ENCODE results near the gene PHLPP1.

Gene PHLPP1

GRCh38 chr18:62678847-62679485, 36.4 kb upstream of the PHLPP1 start:
- no peaks in the 10 kb centered on the region for H3K36me3 ChIP-seq (ENCODE audit: control insufficient read depth in 1 of 2, insufficient read depth in 2 of 2, low read depth in 1 of 2, low read length in 2 of 2)
- no peak for DNase-seq

GRCh38 chr18:62682371-62682770, 33.0 kb upstream of the PHLPP1 start:
- Histone ChIP-seq H2BK5ac (ENCODE audit: low read depth, low read length, poor library complexity, severe bottlenecking) (no peak overlapping the region), H2BK15ac (ENCODE audit: low read depth, poor library complexity, severe bottlenecking) (no peak overlapping the region), H3K79me1 (replicated peaks; ENCODE audit: low read length, poor library complexity, severe bottlenecking) (no peaks in the 10 kb centered on the region), H3K9me3 (ENCODE audit: control insufficient read depth, low read length) (peaks cover 15% of the 10 kb centered on the region), H3K4me1 (ENCODE audit: control insufficient read depth, insufficient read depth, low read depth, low read length) (no peaks in the 10 kb centered on the region), H2AFZ (ENCODE audit: low read depth, low read length) (no peak overlapping the region), H3K9ac (ENCODE audit: low read length) (no peak overlapping the region), H3K27ac (ENCODE audit: low read length, poor library complexity, severe bottlenecking) (no peak overlapping the region), H3K23ac (ENCODE audit: low read length in 2 of 2) (no peak overlapping the region), H3K18ac (ENCODE audit: low read depth in 1 of 2, low read length in 2 of 2) (no peak overlapping the region), H3K36me3 (ENCODE audit: control insufficient read depth in 1 of 2, insufficient read depth in 2 of 2, low read depth in 1 of 2, low read length in 2 of 2) (no peaks in the 10 kb centered on the region), H2BK120ac (ENCODE audit: low read depth, low read length) (no peak overlapping the region), H3K4me3 (ENCODE audit: insufficient read depth in 1 of 2, low read depth in 1 of 2, low read length in 2 of 2) (no peak overlapping the region), H3K27me3 (ENCODE audit: control insufficient read depth in 1 of 2, insufficient read depth in 1 of 2, low read length in 2 of 2) (no peaks in the 10 kb centered on the region), H4K91ac (ENCODE audit: low read length) (no peak overlapping the region), H3K14ac (ENCODE audit: low read length in 2 of 2) (no peak overlapping the region), H4K8ac (ENCODE audit: low read length) (no peak overlapping the region), H3K4ac (ENCODE audit: low read depth in 1 of 2, low read length in 2 of 2) (no peak overlapping the region), H2AK5ac (ENCODE audit: low read length, severe bottlenecking) (no peak overlapping the region), H2BK12ac (ENCODE audit: low read length in 2 of 2) (no peak overlapping the region), H3K4me2 (ENCODE audit: low read length, poor library complexity, severe bottlenecking) (no peak overlapping the region)
- DNase-seq, result no peak
- 96% methylated on average over 4 of the region's 4 CpGs for WGBS

More at GRCh38 chr18:62678847-62679485, 36.4 kb upstream of the PHLPP1 start:
- H3K9me3 ChIP-seq (ENCODE audit: control insufficient read depth, low read length), result no peaks in the 10 kb centered on the region
- no peak overlapping the region for H2AFZ ChIP-seq (ENCODE audit: low read depth, low read length)
- H3K4ac ChIP-seq (ENCODE audit: low read depth in 1 of 2, low read length in 2 of 2), result no peak overlapping the region
- H3K27me3 ChIP-seq (ENCODE audit: control insufficient read depth in 1 of 2, insufficient read depth in 1 of 2, low read length in 2 of 2), result peaks cover 0 to under 1% of the 10 kb centered on the region in 2 experiments
- no peaks in the 10 kb centered on the region for H3K4me1 ChIP-seq (ENCODE audit: control insufficient read depth, insufficient read depth, low read depth, low read length)
- H3K27ac ChIP-seq (ENCODE audit: low read length, poor library complexity, severe bottlenecking), result no peak overlapping the region
- WGBS, result 80% methylated on average over 9 of the region's 9 CpGs
- H3K79me1 ChIP-seq (replicated peaks; ENCODE audit: low read length, poor library complexity, severe bottlenecking), result no peaks in the 10 kb centered on the region
- no peak overlapping the region for H4K91ac ChIP-seq (ENCODE audit: low read length)
- H3K23ac ChIP-seq (ENCODE audit: low read length in 2 of 2), result no peak overlapping the region
- H2BK15ac ChIP-seq (ENCODE audit: low read depth, poor library complexity, severe bottlenecking), result no peak overlapping the region
- no peak overlapping the region for H3K4me2 ChIP-seq (ENCODE audit: low read length, poor library complexity, severe bottlenecking)
- H3K9ac ChIP-seq (ENCODE audit: low read length), result no peak overlapping the region
- no peak overlapping the region for H2BK120ac ChIP-seq (ENCODE audit: low read depth, low read length)
- H2BK12ac ChIP-seq (ENCODE audit: low read length in 2 of 2), result no peak overlapping the region
- H3K14ac ChIP-seq (ENCODE audit: low read length in 2 of 2), result no peak overlapping the region
- H2AK5ac ChIP-seq (ENCODE audit: low read length, severe bottlenecking), result no peak overlapping the region
- H2BK5ac ChIP-seq (ENCODE audit: low read depth, low read length, poor library complexity, severe bottlenecking), result no peak overlapping the region
- H3K4me3 ChIP-seq (ENCODE audit: insufficient read depth in 1 of 2, low read depth in 1 of 2, low read length in 2 of 2), result no peak overlapping the region
- H4K8ac ChIP-seq (ENCODE audit: low read length), result no peak overlapping the region
- H3K18ac ChIP-seq (ENCODE audit: low read depth in 1 of 2, low read length in 2 of 2), result no peak overlapping the region

- H3K18ac ChIP-seq (ENCODE audit: low read depth in 1 of 2, low read length in 2 of 2), result no peak overlapping the region
- H2AK5ac ChIP-seq (ENCODE audit: low read length, severe bottlenecking), result no peak overlapping the region
- H2BK5ac ChIP-seq (ENCODE audit: low read depth, low read length, poor library complexity, severe bottlenecking), result no peak overlapping the region
- H3K27ac ChIP-seq (ENCODE audit: low read length, poor library complexity, severe bottlenecking), result no peak overlapping the region
- no peaks in the 10 kb centered on the region for H3K4me1 ChIP-seq (ENCODE audit: control insufficient read depth, insufficient read depth, low read depth, low read length)
- WGBS, result 88% methylated on average over 4 of the region's 4 CpGs
- no peak overlapping the region for H3K9ac ChIP-seq (ENCODE audit: low read length)
- no peak overlapping the region for H2BK120ac ChIP-seq (ENCODE audit: low read depth, low read length)
- H3K79me1 ChIP-seq (replicated peaks; ENCODE audit: low read length, poor library complexity, severe bottlenecking), result no peaks in the 10 kb centered on the region
- H3K23ac ChIP-seq (ENCODE audit: low read length in 2 of 2), result no peak overlapping the region
- H3K14ac ChIP-seq (ENCODE audit: low read length in 2 of 2), result no peak overlapping the region
- H2AFZ ChIP-seq (ENCODE audit: low read depth, low read length), result no peak overlapping the region
- no peaks in the 10 kb centered on the region for H3K27me3 ChIP-seq (ENCODE audit: control insufficient read depth in 1 of 2, insufficient read depth in 1 of 2, low read length in 2 of 2)
- H3K9me3 ChIP-seq (ENCODE audit: control insufficient read depth, low read length), result peaks cover 25% of the 10 kb centered on the region
- no peak overlapping the region for H3K4me3 ChIP-seq (ENCODE audit: insufficient read depth in 1 of 2, low read depth in 1 of 2, low read length in 2 of 2)
- H3K36me3 ChIP-seq (ENCODE audit: control insufficient read depth in 1 of 2, insufficient read depth in 2 of 2, low read depth in 1 of 2, low read length in 2 of 2), result no peaks in the 10 kb centered on the region
- H2BK12ac ChIP-seq (ENCODE audit: low read length in 2 of 2), result no peak overlapping the region
- H4K8ac ChIP-seq (ENCODE audit: low read length), result no peak overlapping the region
- no peak overlapping the region for H2BK15ac ChIP-seq (ENCODE audit: low read depth, poor library complexity, severe bottlenecking)
- no peak for DNase-seq
- H3K4me2 ChIP-seq (ENCODE audit: low read length, poor library complexity, severe bottlenecking), result no peak overlapping the region
- no peak overlapping the region for H4K91ac ChIP-seq (ENCODE audit: low read length)
- H3K4ac ChIP-seq (ENCODE audit: low read depth in 1 of 2, low read length in 2 of 2), result no peak overlapping the region
Measured at GRCh38 chr18:62683935-62684334, 31.4 kb upstream of the PHLPP1 start.

DNA sequence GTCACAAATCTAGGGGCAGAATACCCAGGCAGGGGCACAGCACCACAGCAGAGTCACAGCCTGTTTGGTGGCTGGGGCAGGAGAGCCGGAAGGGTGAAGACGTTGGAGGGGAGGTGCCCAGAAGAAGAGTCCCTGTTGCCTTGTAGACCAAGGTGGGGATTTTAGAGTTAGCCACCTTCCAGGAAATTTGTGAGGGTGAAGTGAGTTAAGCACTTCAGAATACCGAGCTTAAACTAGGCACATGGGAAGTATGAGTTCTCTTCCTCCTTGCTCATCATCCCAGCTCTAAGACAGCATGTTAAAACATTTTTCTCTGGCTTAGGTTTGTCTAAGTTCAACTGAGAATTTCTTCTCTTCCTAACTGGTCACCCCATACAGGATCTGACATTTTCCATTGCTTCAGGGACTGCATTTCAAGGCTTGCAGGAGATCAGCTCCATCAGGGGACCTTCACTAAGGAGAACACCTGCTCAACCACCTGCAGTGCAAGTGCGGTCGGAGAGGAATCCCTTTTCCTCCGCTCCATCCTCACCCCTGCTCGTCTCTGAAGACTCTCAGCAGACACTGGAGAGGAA, 26.5 kb upstream of the PHLPP1 start:
- Histone ChIP-seq H4K8ac (ENCODE audit: low read length) (no peak overlapping the region), H3K27me3 (ENCODE audit: control insufficient read depth in 1 of 2, insufficient read depth in 1 of 2, low read length in 2 of 2) (no peaks in the 10 kb centered on the region), H4K91ac (ENCODE audit: low read length) (no peak overlapping the region), H3K4ac (ENCODE audit: low read depth in 1 of 2, low read length in 2 of 2) (no peak overlapping the region), H3K79me1 (replicated peaks; ENCODE audit: low read length, poor library complexity, severe bottlenecking) (no peaks in the 10 kb centered on the region), H2BK12ac (ENCODE audit: low read length in 2 of 2) (no peak overlapping the region), H3K4me1 (ENCODE audit: control insufficient read depth, insufficient read depth, low read depth, low read length) (no peaks in the 10 kb centered on the region), H3K27ac (ENCODE audit: low read length, poor library complexity, severe bottlenecking) (no peak overlapping the region), H3K18ac (ENCODE audit: low read depth in 1 of 2, low read length in 2 of 2) (no peak overlapping the region), H2BK5ac (ENCODE audit: low read depth, low read length, poor library complexity, severe bottlenecking) (no peak overlapping the region), H3K9me3 (ENCODE audit: control insufficient read depth, low read length) (peaks cover 41% of the 10 kb centered on the region), H3K4me3 (ENCODE audit: insufficient read depth in 1 of 2, low read depth in 1 of 2, low read length in 2 of 2) (no peak overlapping the region), H2AFZ (ENCODE audit: low read depth, low read length) (no peak overlapping the region), H3K36me3 (ENCODE audit: control insufficient read depth in 1 of 2, insufficient read depth in 2 of 2, low read depth in 1 of 2, low read length in 2 of 2) (no peaks in the 10 kb centered on the region), H3K4me2 (ENCODE audit: low read length, poor library complexity, severe bottlenecking) (no peak overlapping the region), H2AK5ac (ENCODE audit: low read length, severe bottlenecking) (no peak overlapping the region), H3K9ac (ENCODE audit: low read length) (no peak overlapping the region), H2BK120ac (ENCODE audit: low read depth, low read length) (no peak overlapping the region), H2BK15ac (ENCODE audit: low read depth, poor library complexity, severe bottlenecking) (no peak overlapping the region), H3K23ac (ENCODE audit: low read length in 2 of 2) (no peak overlapping the region), H3K14ac (ENCODE audit: low read length in 2 of 2) (no peak overlapping the region)
- DNase-seq, result no peak
- WGBS, result 76% methylated on average over 7 of the region's 7 CpGs
